CD4-positive, alpha-beta T cell treated with Interleukin-17A for 4 hours (primary cell): ENCODE results near the gene PIBF1.

Experiments
- DNase-seq: peaks from one replicate; pipeline ENCODE4 v3.0.0-alpha.2; 2020; ENCODE audit warnings: mixed read lengths

The PIBF1 gene

DNA sequence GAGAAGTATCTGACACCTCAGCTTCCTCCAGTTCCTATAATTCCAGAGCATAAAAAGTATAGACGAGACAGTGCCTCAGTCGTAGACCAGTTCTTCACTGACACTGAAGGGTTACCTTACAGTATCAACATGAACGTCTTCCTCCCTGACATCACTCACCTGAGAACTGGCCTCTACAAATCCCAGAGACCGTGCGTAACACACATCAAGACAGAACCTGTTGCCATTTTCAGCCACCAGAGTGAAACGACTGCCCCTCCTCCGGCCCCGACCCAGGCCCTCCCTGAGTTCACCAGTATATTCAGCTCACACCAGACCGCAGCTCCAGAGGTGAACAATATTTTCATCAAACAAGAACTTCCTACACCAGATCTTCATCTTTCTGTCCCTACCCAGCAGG lies 279.9 kb downstream of the PIBF1 start:
- no peak for DNase-seq

DNA sequence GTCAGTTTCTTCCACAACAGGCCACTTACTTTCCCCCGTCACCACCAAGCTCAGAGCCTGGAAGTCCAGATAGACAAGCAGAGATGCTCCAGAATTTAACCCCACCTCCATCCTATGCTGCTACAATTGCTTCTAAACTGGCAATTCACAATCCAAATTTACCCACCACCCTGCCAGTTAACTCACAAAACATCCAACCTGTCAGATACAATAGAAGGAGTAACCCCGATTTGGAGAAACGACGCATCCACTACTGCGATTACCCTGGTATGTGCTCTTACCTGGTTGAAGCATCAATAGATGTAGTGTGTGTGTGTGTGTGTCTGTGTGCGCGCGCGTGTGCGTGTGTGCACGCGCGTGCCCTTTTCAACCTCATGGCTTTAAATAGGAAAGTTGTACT lies 280.5 kb downstream of the PIBF1 start:
- no peak for DNase-seq

DNA sequence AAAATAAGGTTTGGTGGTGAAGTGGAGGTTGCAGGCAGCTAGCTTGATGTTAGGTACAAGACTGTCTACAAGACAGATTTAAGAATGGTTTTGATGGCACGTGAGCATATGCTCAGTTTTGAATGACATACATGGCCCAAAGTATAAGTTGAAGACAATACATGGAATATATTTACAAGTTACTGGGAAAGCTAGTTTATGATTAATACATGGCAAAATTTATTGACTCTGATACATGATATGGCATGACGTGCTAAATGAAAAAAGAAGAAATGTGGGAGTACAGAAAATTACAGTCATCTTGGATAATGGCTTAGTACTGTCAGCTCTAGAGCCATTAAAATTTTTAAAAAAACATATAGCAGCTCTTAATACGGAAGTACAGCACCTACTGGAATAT lies 281.2 kb downstream of the PIBF1 start:
- DNase-seq, result no peak

DNA sequence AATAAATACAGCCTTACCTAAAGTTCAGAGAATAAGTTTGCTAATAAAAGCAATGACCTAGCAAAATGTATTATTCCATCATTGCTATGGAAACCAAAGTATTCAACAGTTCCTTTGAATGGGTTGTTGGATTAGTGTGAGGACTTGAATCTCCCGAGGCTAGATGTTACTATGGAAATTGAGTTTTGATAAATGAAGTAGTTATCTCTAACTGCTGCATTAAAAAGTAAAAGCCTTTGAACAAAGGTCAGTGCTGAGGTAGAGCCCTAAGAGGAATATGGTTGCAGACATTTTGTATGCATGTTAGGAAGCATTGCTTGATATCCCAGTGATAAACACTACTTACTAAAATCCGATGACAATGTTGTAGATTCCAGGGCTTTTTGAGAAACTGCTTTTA lies 283.1 kb downstream of the PIBF1 start:
- DNase-seq, result no peak

DNA sequence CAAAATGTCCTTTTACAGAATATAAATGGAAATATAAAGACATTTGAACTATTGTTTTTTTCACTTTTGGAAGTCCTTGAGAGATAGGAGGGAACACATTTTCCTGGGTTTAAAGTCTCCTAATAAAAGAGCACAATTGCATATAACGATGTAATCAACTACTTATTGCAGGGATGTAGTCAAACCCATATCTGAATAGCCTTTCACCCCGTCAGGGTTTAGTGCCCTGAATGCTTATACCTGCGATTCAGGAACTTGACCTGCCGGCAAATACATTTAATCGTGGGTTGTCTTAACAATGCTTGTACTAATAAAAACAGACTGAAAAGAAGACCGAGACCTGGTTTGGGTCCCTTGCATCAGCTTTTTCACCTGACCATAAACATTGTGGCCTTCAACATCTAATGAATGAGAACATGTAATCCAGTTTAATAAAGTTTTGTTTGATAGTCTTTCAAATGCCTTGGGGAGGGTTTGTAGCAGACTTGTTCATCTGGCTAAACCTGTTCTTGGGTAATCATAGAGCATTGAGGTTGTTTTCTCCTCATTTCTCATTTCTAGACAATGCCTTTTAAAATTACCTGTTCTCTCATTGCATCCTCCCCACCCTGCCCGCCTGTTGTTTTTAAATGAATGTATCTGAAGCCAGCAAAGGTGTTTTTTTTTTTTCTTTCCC lies 283.9 kb downstream of the PIBF1 start:
- no peak for DNase-seq
